ENCODE measurements around the gene TMEM51. TPM values are rescaled to one million over a fixed set of nuclear protein-coding genes. Genes with fewer than 3 reads are reported as not detected.

TMEM51 gene
- total RNA-seq, 1 experiment from 2014 or later = 23.4 TPM

GRCh38 chr1:15246960-15247614 lies 93.5 kb downstream of the TMEM51 start, which contains the start of gene FHAD1:
TSS of gene FHAD1 (plus strand) at chr1:15247223. CDS start at chr1:15251785, 4,562 bp downstream.
- DNase-seq (ENCODE audit: low read depth) = peak; percentile 56

GRCh38 chr1:15248216-15248615 lies 94.7 kb downstream of the TMEM51 start:
- DNase-seq (ENCODE audit: low read depth) = no peak

GRCh38 chr1:15249081-15249480 lies 95.5 kb downstream of the TMEM51 start:
- DNase-seq (ENCODE audit: low read depth) = peak; percentile 67

GRCh38 chr1:15251857-15252835 lies 98.6 kb downstream of the TMEM51 start:
- DNase-seq (ENCODE audit: low read depth) = no peak

GRCh38 chr1:15254559-15254958 lies 101.0 kb downstream of the TMEM51 start:
- no peak for DNase-seq (ENCODE audit: low read depth)

GRCh38 chr1:15255582-15256149 lies 102.1 kb downstream of the TMEM51 start:
- DNase-seq (ENCODE audit: low read depth) = no peak

- DNase-seq (ENCODE audit: low read depth) = no peak
These were observed 103.0 kb downstream of the TMEM51 start for GRCh38 chr1:15256584-15256983.

- DNase-seq (ENCODE audit: low read depth) = no peak
These were observed 103.8 kb downstream of the TMEM51 start for GRCh38 chr1:15257309-15257708.

- DNase-seq (ENCODE audit: low read depth) = no peak
These were observed 105.5 kb downstream of the TMEM51 start for GRCh38 chr1:15258833-15259621.

GRCh38 chr1:15259622-15260007 lies 106.1 kb downstream of the TMEM51 start:
- no peak for DNase-seq (ENCODE audit: low read depth)

GRCh38 chr1:15260418-15261154 lies 107.0 kb downstream of the TMEM51 start:
- DNase-seq (ENCODE audit: low read depth) = peak; percentile 90

- peak; percentile 82 for DNase-seq (ENCODE audit: low read depth)
These were observed 107.8 kb downstream of the TMEM51 start for GRCh38 chr1:15261155-15262002.

- no peak for DNase-seq (ENCODE audit: low read depth)
These were observed 108.4 kb downstream of the TMEM51 start for GRCh38 chr1:15262003-15262377.

- no peak for DNase-seq (ENCODE audit: low read depth)
These were observed 109.2 kb downstream of the TMEM51 start for GRCh38 chr1:15262706-15263105.

GRCh38 chr1:15264769-15265168 lies 111.2 kb downstream of the TMEM51 start:
- DNase-seq (ENCODE audit: low read depth) = no peak

Other genes starting within 250 kb of the TMEM51 start
- 5.5 and 6.8 TPM in 2 replicates for gene FHAD1, start 93.5 kb downstream of the TMEM51 start, total RNA-seq (2014; rRNA removed; shearing (Covaris generic))

Measured in RPMI7951 (cell line).